ENCODE results near the gene SLC30A4. TPM values are rescaled to one million over a fixed set of nuclear protein-coding genes. Genes with fewer than 3 reads are reported as not detected.
A peak's percentile ranks its signal among the peaks of the same experiment; 100 is the strongest.
"Not testable (repeated sequence)": the region's sequence is repeated elsewhere in the genome, so short reads cannot be mapped to it uniquely, and the experiment has no call there.

The SLC30A4 gene
- total RNA-seq, 2 donors from 2014 or later = 0.53 to 1.2 TPM

- Mint-ChIP-seq H3K4me1 (peaks cover 34% of the 10 kb centered on the region), H3K4me3 (peak overlapping the region; percentile 4), H3K27me3 (ENCODE audit: insufficient read depth) (peaks cover 14% of the 10 kb centered on the region), H3K9me3 (no peaks in the 10 kb centered on the region), H3K27ac (peak overlapping the region; percentile 86), H3K36me3 (ENCODE audit: low read depth) (no peaks in the 10 kb centered on the region)
- DNase-seq = peak; percentile 57
- peaks cover 11% of the 10 kb centered on the region for H3K4me1 ChIP-seq (ENCODE audit: control insufficient read depth, insufficient read depth, low read length)
- H3K27ac ChIP-seq (ENCODE audit: low read depth, low read length) = no peak overlapping the region
- H3K9ac ChIP-seq (ENCODE audit: extremely low read depth, low read length, poor library complexity, severe bottlenecking) = peak overlapping the region; percentile 36
- no peak for TF ChIP-seq CTCF (conservative IDR thresholded peaks at IDR 0.05)
- H3K9me3 ChIP-seq (ENCODE audit: control insufficient read depth, low read length) = no peaks in the 10 kb centered on the region
- H3K27me3 ChIP-seq (ENCODE audit: control insufficient read depth, insufficient read depth, low read length, poor library complexity, severe bottlenecking) = no peaks in the 10 kb centered on the region
- H3K36me3 ChIP-seq (ENCODE audit: control insufficient read depth, insufficient read depth, low read length) = no peaks in the 10 kb centered on the region
- WGBS, 2 experiments (ENCODE audit: insufficient coverage in 1 of 2, insufficient read length in 1 of 2) = 90 to 100% methylated on average over 1 to 2 of the region's 2 CpGs
- peak overlapping the region; percentile 14 for H3K4me3 ChIP-seq (ENCODE audit: low read length)
Measured at GRCh38 chr15:45535486-45536042, 13.0 kb upstream of the SLC30A4 start.

- Histone ChIP-seq H3K4me3 (ENCODE audit: low read length) (peak overlapping the region; percentile 14), H3K27me3 (ENCODE audit: control insufficient read depth, insufficient read depth, low read length, poor library complexity, severe bottlenecking) (no peaks in the 10 kb centered on the region), H3K9ac (ENCODE audit: extremely low read depth, low read length, poor library complexity, severe bottlenecking) (no peak overlapping the region), H3K9me3 (ENCODE audit: control insufficient read depth, low read length) (no peaks in the 10 kb centered on the region), H3K36me3 (ENCODE audit: control insufficient read depth, insufficient read depth, low read length) (no peaks in the 10 kb centered on the region), H3K4me1 (ENCODE audit: control insufficient read depth, insufficient read depth, low read length) (peaks cover 11% of the 10 kb centered on the region), H3K27ac (ENCODE audit: low read depth, low read length) (no peak overlapping the region)
- no peak overlapping the region for H3K4me3 Mint-ChIP-seq
- 79% methylated on average over 1 of the region's 1 CpG; no CpG with 5 or more reads in 1 of the 2 experiments for WGBS, 2 experiments (ENCODE audit: insufficient coverage in 1 of 2, insufficient read length in 1 of 2)
- H3K9me3 Mint-ChIP-seq = no peaks in the 10 kb centered on the region
- H3K27me3 Mint-ChIP-seq (ENCODE audit: insufficient read depth) = peaks cover 15% of the 10 kb centered on the region
- H3K27ac Mint-ChIP-seq = no peak overlapping the region
- H3K36me3 Mint-ChIP-seq (ENCODE audit: low read depth) = no peaks in the 10 kb centered on the region
- TF ChIP-seq CTCF (conservative IDR thresholded peaks at IDR 0.05) = no peak
- DNase-seq = no peak
- peaks cover 35% of the 10 kb centered on the region for H3K4me1 Mint-ChIP-seq
Measured at GRCh38 chr15:45534821-45535220, 12.3 kb upstream of the SLC30A4 start.

- H3K9me3 Mint-ChIP-seq; H3K27ac ChIP-seq (ENCODE audit: low read depth, low read length); H3K4me3 ChIP-seq (ENCODE audit: low read length); H3K27me3 ChIP-seq (ENCODE audit: control insufficient read depth, insufficient read depth, low read length, poor library complexity, severe bottlenecking); H3K9ac ChIP-seq (ENCODE audit: extremely low read depth, low read length, poor library complexity, severe bottlenecking); H3K27ac Mint-ChIP-seq; H3K36me3 ChIP-seq (ENCODE audit: control insufficient read depth, insufficient read depth, low read length); H3K4me3 Mint-ChIP-seq; H3K9me3 ChIP-seq (ENCODE audit: control insufficient read depth, low read length); H3K36me3 Mint-ChIP-seq (ENCODE audit: low read depth); DNase-seq: not testable (repeated sequence)
- WGBS, 2 experiments (ENCODE audit: insufficient coverage in 1 of 2, insufficient read length in 1 of 2) = 71 to 94% methylated on average over 1 to 3 of the region's 3 CpGs
- peaks cover 11% of the 10 kb centered on the region for H3K4me1 ChIP-seq (ENCODE audit: control insufficient read depth, insufficient read depth, low read length)
- peaks cover 18% of the 10 kb centered on the region for H3K27me3 Mint-ChIP-seq (ENCODE audit: insufficient read depth)
- H3K4me1 Mint-ChIP-seq = peaks cover 38% of the 10 kb centered on the region
Measured at GRCh38 chr15:45532892-45533291, 10.3 kb upstream of the SLC30A4 start.

GRCh38 chr15:45529613-45530012 lies 7.1 kb upstream of the SLC30A4 start:
- Mint-ChIP-seq H3K4me3 (no peak overlapping the region), H3K9me3 (no peaks in the 10 kb centered on the region), H3K27ac (no peak overlapping the region), H3K36me3 (ENCODE audit: low read depth) (no peaks in the 10 kb centered on the region), H3K27me3 (ENCODE audit: insufficient read depth) (peaks cover 43% of the 10 kb centered on the region), H3K4me1 (peaks cover 17% of the 10 kb centered on the region)
- Histone ChIP-seq H3K9me3 (ENCODE audit: control insufficient read depth, low read length) (no peaks in the 10 kb centered on the region), H3K27ac (ENCODE audit: low read depth, low read length) (no peak overlapping the region), H3K4me1 (ENCODE audit: control insufficient read depth, insufficient read depth, low read length) (no peaks in the 10 kb centered on the region), H3K36me3 (ENCODE audit: control insufficient read depth, insufficient read depth, low read length) (no peaks in the 10 kb centered on the region), H3K4me3 (ENCODE audit: low read length) (no peak overlapping the region), H3K27me3 (ENCODE audit: control insufficient read depth, insufficient read depth, low read length, poor library complexity, severe bottlenecking) (no peaks in the 10 kb centered on the region), H3K9ac (ENCODE audit: extremely low read depth, low read length, poor library complexity, severe bottlenecking) (no peak overlapping the region)
- TF ChIP-seq CTCF (conservative IDR thresholded peaks at IDR 0.05) = no peak
- no peak for DNase-seq
- WGBS, 2 experiments (ENCODE audit: insufficient coverage in 1 of 2, insufficient read length in 1 of 2) = 96 to 100% methylated on average over 1 to 3 of the region's 3 CpGs
